B cell (primary cell): Measurements from ENCODE around the gene TMPRSS15. TPM values are rescaled to one million over a fixed set of nuclear protein-coding genes. Genes with fewer than 3 reads are reported as not detected.

Experiments
- ATAC-seq: fragments of 200-7000 bp; cut with Tn5 transposase; one replicate; pipeline ENCODE4 v1.10.0; 2021; ENCODE audit warnings: low read depth, mild to moderate bottlenecking, moderate number of reproducible peaks, moderate library complexity
- CTCF ChIA-PET: fragments of 350-600 bp; sonication (Branson Sonifier 250); formaldehyde crosslinking; loops from one replicate; lab custom pipeline; 2021; ENCODE audit warnings: antibody characterized with exemption, inconsistent platforms; lab: Charles Lee
- POLR2A ChIA-PET: fragments of 350-600 bp; sonication (Branson Sonifier 250); formaldehyde crosslinking; loops from one replicate; lab custom pipeline; 2021; ENCODE audit warnings: antibody characterized with exemption; lab: Charles Lee
- DNase-seq: peaks from one replicate; pipeline ENCODE4 v3.0.0; 2013
- H2AFZ ChIP-seq: 2 replicates; pipeline ENCODE4 v1.6.1; 2012; ENCODE audit warnings: mild to moderate bottlenecking, low read depth, low read length; ENCODE audit not compliant: insufficient read depth, poor library complexity, severe bottlenecking
- H3K27ac ChIP-seq, 2 donors: 1 replicate in 1 of 2; 2 replicates in 1 of 2; pipeline ENCODE4 v1.5.1; 2012 to 2013; ENCODE audit warnings: low read length in 2 of 2, mild to moderate bottlenecking in 2 of 2, moderate library complexity in 1 of 2
- H3K27me3 ChIP-seq, 4 experiments: fragments of 200-600 bp in 1 of 4; sonication (generic) in 1 of 4; replicated peaks in 1 of 4; 1 replicate in 2 of 4; 2 replicates in 2 of 4; pipeline versions ENCODE4 v1.6.1 to v1.7.0; 2013 to 2016; ENCODE audit warnings: low read length in 3 of 4, mild to moderate bottlenecking in 2 of 4, mixed read lengths in 1 of 4, moderate library complexity in 1 of 4; ENCODE audit not compliant: insufficient read depth in 4 of 4, control insufficient read depth in 3 of 4; ENCODE audit errors: control extremely low read depth in 1 of 4
- H3K36me3 ChIP-seq, 2 experiments: replicated peaks in 1 of 2; 1 replicate in 1 of 2; 2 replicates in 1 of 2; pipeline versions ENCODE4 v1.6.1 to v1.7.1; 2013; ENCODE audit warnings: low read length in 1 of 2; ENCODE audit not compliant: insufficient read depth in 2 of 2, control insufficient read depth in 1 of 2; ENCODE audit errors: control extremely low read depth in 1 of 2, extremely low read depth in 1 of 2
- H3K4me1 ChIP-seq, 2 donors: fragments of 200-600 bp in 1 of 2; sonication (generic) in 1 of 2; 1 replicate in 1 of 2; 2 replicates in 1 of 2; pipeline versions ENCODE4 v1.5.1 to v1.6.1; 2013 to 2017; ENCODE audit warnings: low read length in 2 of 2; ENCODE audit not compliant: control insufficient read depth in 2 of 2, insufficient read depth in 2 of 2
- H3K4me2 ChIP-seq: replicated peaks from 2 replicates; pipeline ENCODE3; 2012; ENCODE audit warnings: mild to moderate bottlenecking, low read depth, low read length; ENCODE audit not compliant: poor library complexity, severe bottlenecking
- H3K4me3 ChIP-seq, 5 experiments: fragments of 200-600 bp in 1 of 5; sonication (generic) in 1 of 5; 1 replicate in 3 of 5; 2 replicates in 2 of 5; pipeline versions ENCODE4 v1.5.1 to v1.7.0; 2011 to 2016; ENCODE audit warnings: low read length in 4 of 5, mild to moderate bottlenecking in 4 of 5, low read depth in 2 of 5, control low read depth in 1 of 5, moderate library complexity in 1 of 5; ENCODE audit not compliant: insufficient read depth in 1 of 5; ENCODE audit errors: control extremely low read depth in 1 of 5, extremely low read depth in 1 of 5
- H3K79me2 ChIP-seq: fragments of 200-600 bp; sonication (generic); one replicate; pipeline ENCODE4 v1.6.0; 2016; ENCODE audit warnings: low read length; ENCODE audit not compliant: control insufficient read depth, insufficient read depth
- H3K9ac ChIP-seq: fragments of 200-600 bp; sonication (generic); 2 replicates; pipeline ENCODE4 v1.6.1; 2017; ENCODE audit warnings: mild to moderate bottlenecking, low read length, moderate library complexity
- H3K9me3 ChIP-seq, 3 donors: one replicate each; pipeline versions ENCODE4 v1.6.1 to v1.7.1; 2013; ENCODE audit warnings: low read length in 2 of 3; ENCODE audit not compliant: control insufficient read depth in 2 of 3, insufficient read depth in 1 of 3; ENCODE audit errors: control extremely low read depth in 1 of 3
- H4K20me1 ChIP-seq: 2 replicates; pipeline ENCODE4 v1.6.0; 2012; ENCODE audit warnings: mild to moderate bottlenecking, low read length; ENCODE audit not compliant: insufficient read depth, control insufficient read depth, poor library complexity, severe bottlenecking
- H3K27ac Mint-ChIP-seq: one replicate; pipeline ENCODE4 v1.8.0; 2021; ENCODE audit warnings: mixed read lengths
- H3K27me3 Mint-ChIP-seq: one replicate; pipeline ENCODE4 v1.8.0; 2021; ENCODE audit warnings: mixed read lengths
- H3K4me1 Mint-ChIP-seq: one replicate; pipeline ENCODE4 v1.8.0; 2021; ENCODE audit warnings: mixed read lengths
- H3K4me3 Mint-ChIP-seq: one replicate; pipeline ENCODE4 v1.8.0; 2021; ENCODE audit warnings: mixed read lengths
- H3K9me3 Mint-ChIP-seq: one replicate; pipeline ENCODE4 v1.8.0; 2022; ENCODE audit warnings: mixed read lengths; ENCODE audit not compliant: insufficient read depth
- EZH2 ChIP-seq: IDR thresholded peaks from 2 replicates; pipeline ENCODE4 v1.6.1; 2012; ENCODE audit warnings: borderline replicate concordance, low read depth, mild to moderate bottlenecking, moderate library complexity, low read length; ENCODE audit not compliant: insufficient read depth, poor library complexity, severe bottlenecking
- WGBS: methylation state at CpG from one replicate; pipeline ENCODE4 v1.1.5; 2013; ENCODE audit warnings: missing lambda C conversion rate; ENCODE audit not compliant: insufficient coverage; 5-methylcytosine and 5-hydroxymethylcytosine counted together
- intact Hi-C: fragments of 100-400 bp; cut with micrococcal nuclease; formaldehyde crosslinking; loops from one replicate; pipeline ENCODE4 v1.10.0; 2022
- polyA plus RNA-seq: library from polyadenylated mRNA; depleted of rRNA; stranded (reverse); fragments of >200 nt; gene quantifications from 2 replicates; pipeline ENCODE4 v1.2.3, GENCODE V29; 2012
- total RNA-seq, 2 donors: library from RNA; stranded (reverse); fragments of 120-200 nt in 1 of 2; gene quantifications; 1 replicate in 1 of 2; 2 replicates in 1 of 2; pipeline versions ENCODE4 v1.2.3 to v1.2.4, GENCODE V29; 2013 to 2022
- TF ChIP-seq, protein P1 (sequence below): fragments of 200-600 bp; IDR thresholded peaks from one replicate; pipeline ENCODE4 v1.8.0; 2022; ENCODE audit warnings: antibody characterized with exemption, mild to moderate bottlenecking

Gene TMPRSS15
- total and polyA plus RNA-seq, 2 donors (not counting 1 experiment from before 2014, with no cell fraction given) = 0.04 TPM; not detected in 1

DNA sequence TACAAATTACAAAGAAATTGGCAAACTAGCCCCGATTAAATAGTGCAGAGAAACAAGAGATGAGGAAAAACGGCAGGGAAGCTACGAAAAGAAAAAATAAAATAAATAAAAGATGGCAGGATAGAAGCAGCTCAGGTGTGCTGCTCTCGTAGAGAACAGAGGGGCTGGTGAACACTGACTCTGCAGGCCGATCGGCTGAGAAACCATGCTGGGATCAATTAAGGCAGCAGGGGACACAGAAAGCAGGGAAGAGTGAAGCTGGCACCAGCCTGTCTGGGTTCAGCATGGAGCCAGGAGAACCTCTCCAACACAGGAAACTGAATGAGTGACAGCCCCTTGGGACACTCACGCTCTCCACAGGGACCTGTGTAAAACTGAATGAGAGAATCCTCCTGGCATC is 39.5 kb upstream of the TMPRSS15 start:
- H4K20me1 ChIP-seq = no peaks in the 10 kb centered on the region
- peak overlapping the region; percentile 66 for H3K4me2 ChIP-seq
- no peaks in the 10 kb centered on the region for H3K27me3 ChIP-seq
- intact Hi-C loops = no loop called here
- ChIA-PET CTCF (no interaction called here), POLR2A (no interaction called here)
- H3K9ac ChIP-seq = peak overlapping the region; percentile 30
- no peaks in the 10 kb centered on the region for H3K36me3 ChIP-seq
- H3K4me3 ChIP-seq = no peak overlapping the region
- Mint-ChIP-seq H3K4me3 (peak overlapping the region; percentile 60), H3K27me3 (no peaks in the 10 kb centered on the region), H3K9me3 (peaks cover 13% of the 10 kb centered on the region), H3K4me1 (peaks cover 19% of the 10 kb centered on the region), H3K27ac (peak overlapping the region; percentile 81)
- ATAC-seq = no peak
- 76% methylated on average over 5 of the region's 7 CpGs for WGBS
- TF ChIP-seq EZH2 = no peak
- TF ChIP-seq, protein P1, sequence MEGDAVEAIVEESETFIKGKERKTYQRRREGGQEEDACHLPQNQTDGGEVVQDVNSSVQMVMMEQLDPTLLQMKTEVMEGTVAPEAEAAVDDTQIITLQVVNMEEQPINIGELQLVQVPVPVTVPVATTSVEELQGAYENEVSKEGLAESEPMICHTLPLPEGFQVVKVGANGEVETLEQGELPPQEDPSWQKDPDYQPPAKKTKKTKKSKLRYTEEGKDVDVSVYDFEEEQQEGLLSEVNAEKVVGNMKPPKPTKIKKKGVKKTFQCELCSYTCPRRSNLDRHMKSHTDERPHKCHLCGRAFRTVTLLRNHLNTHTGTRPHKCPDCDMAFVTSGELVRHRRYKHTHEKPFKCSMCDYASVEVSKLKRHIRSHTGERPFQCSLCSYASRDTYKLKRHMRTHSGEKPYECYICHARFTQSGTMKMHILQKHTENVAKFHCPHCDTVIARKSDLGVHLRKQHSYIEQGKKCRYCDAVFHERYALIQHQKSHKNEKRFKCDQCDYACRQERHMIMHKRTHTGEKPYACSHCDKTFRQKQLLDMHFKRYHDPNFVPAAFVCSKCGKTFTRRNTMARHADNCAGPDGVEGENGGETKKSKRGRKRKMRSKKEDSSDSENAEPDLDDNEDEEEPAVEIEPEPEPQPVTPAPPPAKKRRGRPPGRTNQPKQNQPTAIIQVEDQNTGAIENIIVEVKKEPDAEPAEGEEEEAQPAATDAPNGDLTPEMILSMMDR = no peak
- peak overlapping the region; percentile 34 for H2AFZ ChIP-seq
- peaks cover 3 to 8% (median 6%) of the 10 kb centered on the region in 3 donors for H3K9me3 ChIP-seq
- peak overlapping the region; percentile 65 to 79 for H3K27ac ChIP-seq
- DNase-seq = no peak
- H3K4me1 ChIP-seq = peaks cover 16% of the 10 kb centered on the region in 2 donors
- H3K79me2 ChIP-seq = no peaks in the 10 kb centered on the region

DNA sequence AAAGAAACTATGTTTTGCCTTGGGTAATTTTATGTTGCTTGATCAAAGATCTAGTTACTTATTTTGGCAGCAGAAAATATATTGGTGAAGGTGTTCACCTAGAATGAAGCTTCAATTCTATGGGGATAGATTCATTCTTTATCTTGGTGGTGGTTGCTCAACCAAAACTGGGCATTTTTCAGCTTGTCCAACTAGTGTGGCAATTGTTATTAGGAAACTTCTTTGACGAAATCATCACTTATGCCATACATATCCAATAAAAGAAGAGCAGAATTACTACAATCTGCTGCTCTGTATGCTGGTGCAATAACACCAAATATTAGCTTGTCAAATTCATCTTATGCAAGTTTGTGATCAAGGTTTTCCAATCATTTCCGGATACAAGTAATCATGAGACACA is 26.8 kb upstream of the TMPRSS15 start:
- H4K20me1 ChIP-seq = no peaks in the 10 kb centered on the region
- H3K4me3 ChIP-seq = no peak overlapping the region
- Mint-ChIP-seq H3K4me3 (no peak overlapping the region), H3K9me3 (no peaks in the 10 kb centered on the region), H3K4me1 (no peaks in the 10 kb centered on the region), H3K27ac (no peak overlapping the region), H3K27me3 (no peaks in the 10 kb centered on the region)
- H3K9ac ChIP-seq = no peak overlapping the region
- H3K36me3 ChIP-seq = no peaks in the 10 kb centered on the region
- H3K4me1 ChIP-seq = no peaks in the 10 kb centered on the region
- no peak for TF ChIP-seq EZH2
- TF ChIP-seq, protein P1 = no peak
- H3K79me2 ChIP-seq = no peaks in the 10 kb centered on the region
- 100% methylated on average over 1 of the region's 2 CpGs for WGBS
- peaks cover 0 to 8% (median 0%) of the 10 kb centered on the region in 3 donors for H3K9me3 ChIP-seq
- intact Hi-C loops = no loop called here
- no peak overlapping the region for H2AFZ ChIP-seq
- ATAC-seq = no peak
- CTCF ChIA-PET = no interaction called here
- no peak overlapping the region for H3K27ac ChIP-seq
- H3K4me2 ChIP-seq = no peak overlapping the region
- POLR2A ChIA-PET = no interaction called here
- no peaks in the 10 kb centered on the region for H3K27me3 ChIP-seq
- DNase-seq = no peak
